ENCODE data around the gene RNU1-1. TPM values are rescaled to one million over a fixed set of nuclear protein-coding genes. Genes with fewer than 3 reads are reported as not detected.

Gene RNU1-1
- polyA plus RNA-seq, 1 donor = not detected

Other genes starting within 250 kb of the RNU1-1 start
- 17.2 TPM for gene FBXO42, start 161.8 kb downstream of the RNU1-1 start, polyA plus RNA-seq (ENCODE audit: insufficient read length)
- 80.6 TPM for gene SZRD1, start 147.0 kb downstream of the RNU1-1 start, polyA plus RNA-seq (ENCODE audit: insufficient read length)
- not detected for gene SPATA21, start 76.9 kb downstream of the RNU1-1 start, polyA plus RNA-seq (ENCODE audit: insufficient read length)
- 32.8 TPM for gene NECAP2, start 73.6 kb downstream of the RNU1-1 start, polyA plus RNA-seq (ENCODE audit: insufficient read length)
- gene NBPF1, start 99.3 kb upstream of the RNU1-1 start, polyA plus RNA-seq (ENCODE audit: insufficient read length) = 150 TPM
- gene RNU1-3, start 152.7 kb upstream of the RNU1-1 start, polyA plus RNA-seq (ENCODE audit: insufficient read length) = not detected
- not detected for gene RNU1-4, start 226.2 kb upstream of the RNU1-1 start, polyA plus RNA-seq (ENCODE audit: insufficient read length)

Measured in forelimb muscle (tissue), 1 donor.